DND-41 (cell line): ENCODE data around the gene MCOLN1.

Experiments used
- ATAC-seq: fragments of 200-7000 bp; cut with Tn5 transposase; 3 replicates; pipeline ENCODE4 v1.9.1; 2021; ENCODE audit warnings: low read depth; ENCODE audit not compliant: insufficient read depth
- DNase-seq: peaks from one replicate; pipeline ENCODE4 v3.0.0-alpha.2; 2020
- H2AFZ ChIP-seq: 2 replicates; pipeline ENCODE4 v1.6.0; 2012; ENCODE audit warnings: low read depth, low read length
- H3K27ac ChIP-seq: 2 replicates; pipeline ENCODE4 v1.5.1; 2012; ENCODE audit warnings: low read length, inconsistent platforms
- H3K27me3 ChIP-seq: fragments of 200-600 bp; sonication (generic); 2 replicates; pipeline ENCODE4 v1.6.0; 2012; ENCODE audit warnings: low read length, mild to moderate bottlenecking, inconsistent platforms; ENCODE audit not compliant: insufficient read depth, poor library complexity
- H3K36me3 ChIP-seq: 2 replicates; pipeline ENCODE4 v1.5.1; 2012; ENCODE audit warnings: low read length, inconsistent platforms; ENCODE audit not compliant: insufficient read depth
- H3K4me1 ChIP-seq: 2 replicates; pipeline ENCODE4 v1.5.1; 2012; ENCODE audit warnings: mild to moderate bottlenecking, low read length; ENCODE audit not compliant: insufficient read depth
- H3K4me2 ChIP-seq: 2 replicates; pipeline ENCODE4 v1.6.0; 2012; ENCODE audit warnings: mild to moderate bottlenecking, moderate library complexity, low read length, inconsistent platforms; ENCODE audit not compliant: insufficient read depth
- H3K4me3 ChIP-seq, 2 experiments: fragments of 200-600 bp in 1 of 2; shearing (Covaris generic) in 1 of 2; 2 replicates each; pipeline ENCODE4 v1.5.1; 2012 to 2016; ENCODE audit warnings: inconsistent platforms in 2 of 2, low read length in 2 of 2, mild to moderate bottlenecking in 2 of 2, low read depth in 1 of 2, moderate library complexity in 1 of 2
- H3K79me2 ChIP-seq: 2 replicates; pipeline ENCODE4 v1.6.0; 2012; ENCODE audit warnings: low read length, inconsistent platforms; ENCODE audit not compliant: insufficient read depth
- H3K9ac ChIP-seq: 2 replicates; pipeline ENCODE4 v1.6.0; 2012; ENCODE audit warnings: low read depth, mild to moderate bottlenecking, inconsistent platforms, low read length, moderate library complexity
- H3K9me3 ChIP-seq: 2 replicates; pipeline ENCODE4 v1.5.1; 2012; ENCODE audit warnings: low read length, moderate library complexity, mild to moderate bottlenecking, inconsistent platforms; ENCODE audit not compliant: insufficient read depth, severe bottlenecking
- H4K20me1 ChIP-seq: 2 replicates; pipeline ENCODE4 v1.6.0; 2012; ENCODE audit warnings: low read length; ENCODE audit not compliant: insufficient read depth
- EZH2 ChIP-seq: IDR thresholded peaks from 3 replicates; pipeline ENCODE4 v1.6.1; 2012; ENCODE audit warnings: borderline replicate concordance, low read depth, mild to moderate bottlenecking, moderate library complexity, low read length, inconsistent platforms; ENCODE audit not compliant: severe bottlenecking
- TF ChIP-seq, protein P1 (sequence below): IDR thresholded peaks from 2 replicates; pipeline ENCODE4 v1.5.1; 2012; ENCODE audit warnings: borderline replicate concordance, low read length, moderate library complexity, mild to moderate bottlenecking; ENCODE audit not compliant: poor library complexity, severe bottlenecking; ENCODE audit errors: extremely low read depth

Gene MCOLN1

DNA sequence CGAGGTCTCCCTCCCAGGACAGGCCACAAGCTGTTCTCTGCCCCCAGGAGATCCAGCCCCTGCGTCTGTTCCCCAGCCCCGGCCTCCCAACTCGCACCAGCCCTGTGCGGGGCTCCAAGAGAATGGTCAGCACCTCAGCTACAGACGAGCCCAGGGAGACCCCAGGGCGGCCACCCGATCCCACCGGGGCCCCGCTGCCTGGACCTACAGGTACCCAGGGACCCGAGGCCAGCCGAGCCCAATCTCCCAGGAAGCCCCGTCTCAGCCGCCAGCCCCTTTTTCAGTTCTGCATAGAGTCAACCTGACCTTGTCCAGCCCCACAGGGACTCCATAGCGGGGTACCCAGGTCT is 19.0 kb downstream of the MCOLN1 start:
- Histone ChIP-seq H3K4me3 (no peak overlapping the region), H3K4me1 (peaks cover 2% of the 10 kb centered on the region), H3K27ac (no peak overlapping the region), H3K9me3 (no peaks in the 10 kb centered on the region), H3K27me3 (no peaks in the 10 kb centered on the region), H2AFZ (no peak overlapping the region), H3K36me3 (peaks cover 41% of the 10 kb centered on the region), H3K9ac (no peak overlapping the region), H3K4me2 (no peak overlapping the region), H3K79me2 (no peaks in the 10 kb centered on the region), H4K20me1 (no peaks in the 10 kb centered on the region)
- ATAC-seq (no peak), DNase-seq (no peak)
- TF ChIP-seq EZH2, result no peak
- TF ChIP-seq, protein P1, sequence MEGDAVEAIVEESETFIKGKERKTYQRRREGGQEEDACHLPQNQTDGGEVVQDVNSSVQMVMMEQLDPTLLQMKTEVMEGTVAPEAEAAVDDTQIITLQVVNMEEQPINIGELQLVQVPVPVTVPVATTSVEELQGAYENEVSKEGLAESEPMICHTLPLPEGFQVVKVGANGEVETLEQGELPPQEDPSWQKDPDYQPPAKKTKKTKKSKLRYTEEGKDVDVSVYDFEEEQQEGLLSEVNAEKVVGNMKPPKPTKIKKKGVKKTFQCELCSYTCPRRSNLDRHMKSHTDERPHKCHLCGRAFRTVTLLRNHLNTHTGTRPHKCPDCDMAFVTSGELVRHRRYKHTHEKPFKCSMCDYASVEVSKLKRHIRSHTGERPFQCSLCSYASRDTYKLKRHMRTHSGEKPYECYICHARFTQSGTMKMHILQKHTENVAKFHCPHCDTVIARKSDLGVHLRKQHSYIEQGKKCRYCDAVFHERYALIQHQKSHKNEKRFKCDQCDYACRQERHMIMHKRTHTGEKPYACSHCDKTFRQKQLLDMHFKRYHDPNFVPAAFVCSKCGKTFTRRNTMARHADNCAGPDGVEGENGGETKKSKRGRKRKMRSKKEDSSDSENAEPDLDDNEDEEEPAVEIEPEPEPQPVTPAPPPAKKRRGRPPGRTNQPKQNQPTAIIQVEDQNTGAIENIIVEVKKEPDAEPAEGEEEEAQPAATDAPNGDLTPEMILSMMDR, result no peak

DNA sequence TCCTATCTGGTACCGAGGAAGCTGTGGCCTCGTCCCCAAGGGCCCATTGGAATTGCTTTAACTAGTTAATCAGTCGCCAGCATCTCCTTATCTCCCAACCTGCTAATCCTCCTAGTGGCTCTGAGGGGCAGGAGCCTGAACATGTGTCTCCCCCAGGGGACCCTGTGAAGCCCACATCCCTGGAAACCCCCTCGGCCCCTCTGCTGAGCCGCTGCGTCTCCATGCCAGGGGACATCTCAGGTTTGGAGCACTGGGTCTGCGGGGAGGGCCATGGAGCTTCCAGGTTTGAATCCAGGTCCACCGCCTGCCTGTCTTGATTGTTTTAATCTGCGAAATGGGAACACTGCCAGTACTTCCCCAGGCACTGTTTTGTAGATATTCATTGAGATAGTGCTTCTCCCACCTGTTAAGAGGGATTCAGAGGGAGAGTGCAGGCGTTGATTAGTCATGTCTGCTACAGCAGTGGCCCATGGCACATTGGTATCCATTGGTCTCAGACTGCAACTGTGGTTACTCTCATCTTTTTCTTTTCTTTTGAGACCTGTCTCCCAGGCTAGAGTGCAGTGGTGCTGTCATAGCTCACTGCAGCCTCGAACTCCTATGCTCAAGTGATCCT is 19.5 kb downstream of the MCOLN1 start:
- H4K20me1 ChIP-seq, result no peaks in the 10 kb centered on the region
- no peaks in the 10 kb centered on the region for H3K79me2 ChIP-seq
- no peaks in the 10 kb centered on the region for H3K27me3 ChIP-seq
- peaks cover 41% of the 10 kb centered on the region for H3K36me3 ChIP-seq
- no peak overlapping the region for H3K9ac ChIP-seq
- H3K4me2 ChIP-seq, result no peak overlapping the region
- no peak overlapping the region for H3K27ac ChIP-seq
- H3K4me3 ChIP-seq, result no peak overlapping the region
- no peak for DNase-seq
- no peaks in the 10 kb centered on the region for H3K9me3 ChIP-seq
- H2AFZ ChIP-seq, result no peak overlapping the region
- TF ChIP-seq, protein P1, result no peak
- TF ChIP-seq EZH2, result no peak
- no peak for ATAC-seq
- H3K4me1 ChIP-seq, result no peaks in the 10 kb centered on the region

DNA sequence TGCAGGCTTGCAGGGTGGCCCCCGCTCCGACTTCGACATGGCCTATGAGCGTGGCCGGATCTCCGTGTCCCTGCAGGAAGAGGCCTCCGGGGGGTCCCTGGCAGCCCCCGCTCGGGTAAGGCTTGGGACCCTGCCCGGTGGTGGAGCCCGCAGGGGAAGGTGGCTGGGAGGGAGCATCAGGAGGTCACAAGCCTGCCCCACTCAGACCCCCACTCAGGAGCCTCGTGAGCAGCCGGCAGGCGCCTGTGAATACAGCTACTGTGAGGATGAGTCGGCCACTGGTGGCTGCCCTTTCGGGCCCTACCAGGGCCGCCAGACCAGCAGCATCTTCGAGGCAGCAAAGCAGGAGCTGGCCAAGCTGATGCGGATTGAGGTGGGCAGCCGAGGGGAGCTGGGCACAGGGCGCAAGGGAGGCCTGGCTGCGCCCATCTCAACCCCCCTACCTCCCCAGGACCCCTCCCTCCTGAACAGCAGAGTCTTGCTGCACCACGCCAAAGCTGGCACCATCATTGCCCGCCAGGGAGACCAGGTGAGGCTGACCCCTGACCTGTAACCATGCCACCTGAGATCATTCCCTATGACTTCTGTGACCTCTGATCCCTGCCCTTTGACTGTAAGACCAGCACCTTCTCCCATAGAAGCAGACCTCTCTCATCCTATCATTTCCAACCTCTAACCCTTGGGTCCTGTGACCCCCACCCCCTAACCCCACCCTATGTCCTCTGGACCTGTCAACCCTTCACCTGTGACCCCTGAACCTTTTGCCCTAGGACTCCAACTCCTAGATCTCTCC is 20.3 kb downstream of the MCOLN1 start:
- Histone ChIP-seq H3K79me2 (no peaks in the 10 kb centered on the region), H3K9ac (no peak overlapping the region), H4K20me1 (no peaks in the 10 kb centered on the region), H3K9me3 (no peaks in the 10 kb centered on the region), H3K27me3 (no peaks in the 10 kb centered on the region), H2AFZ (no peak overlapping the region), H3K4me1 (no peaks in the 10 kb centered on the region), H3K36me3 (peaks cover 41% of the 10 kb centered on the region), H3K4me3 (no peak overlapping the region), H3K4me2 (no peak overlapping the region), H3K27ac (no peak overlapping the region)
- no peak for TF ChIP-seq EZH2
- TF ChIP-seq, protein P1, result no peak
- DNase-seq, result no peak
- no peak for ATAC-seq
